HG03135 (cell line): Measurements from ENCODE around the gene ATP2B2.

Experiments
- ATAC-seq: cut with Tn5 transposase; IDR thresholded peaks from one replicate; pipeline ENCODE4 v1.9.1; 2021; ENCODE audit warnings: mild to moderate bottlenecking, moderate library complexity; ENCODE audit not compliant: unreplicated experiment

Gene ATP2B2

DNA sequence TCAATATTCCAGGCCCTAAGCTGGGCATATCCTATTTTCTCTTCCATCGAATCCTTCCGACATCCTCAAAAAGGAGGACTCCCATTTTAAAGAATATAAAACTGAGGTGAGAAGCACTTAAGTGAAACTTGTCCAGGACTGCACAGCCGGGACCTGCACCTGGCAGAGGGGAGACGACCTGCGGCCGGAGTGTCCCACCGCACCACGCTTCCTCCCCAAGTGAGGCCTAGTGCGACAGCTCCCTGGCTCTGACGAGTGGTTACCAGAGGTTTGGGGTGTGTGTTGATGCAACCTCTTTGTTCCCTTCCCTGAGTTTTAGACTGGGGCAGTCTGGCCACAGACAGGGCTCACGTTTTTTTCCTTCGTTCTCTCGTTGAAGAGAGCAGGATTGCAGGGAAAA lies 24.9 kb upstream of the ATP2B2 start:
- ATAC-seq, result no peak

- ATAC-seq, result no peak
Measured at GRCh38 chr3:10529809-10530208, 24.4 kb upstream of the ATP2B2 start.

DNA sequence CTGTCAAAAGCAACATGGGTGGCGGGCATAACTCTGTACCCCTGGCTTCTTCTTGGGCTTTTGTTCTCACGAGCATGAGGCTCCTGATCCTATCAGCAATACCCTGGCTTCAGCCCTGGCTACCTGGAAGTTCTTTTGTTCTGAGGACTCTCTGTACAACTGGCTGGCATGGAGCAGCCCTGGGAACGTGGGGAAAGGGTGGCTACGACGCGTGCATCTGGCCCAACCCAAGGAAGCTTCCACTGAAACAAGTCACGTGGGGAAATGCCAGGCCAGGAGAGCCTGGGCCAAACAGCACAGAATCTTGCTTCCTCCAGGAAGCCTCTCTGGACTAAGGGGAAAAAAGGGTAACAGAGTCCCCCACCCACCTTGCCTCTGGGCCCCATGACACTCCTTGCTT lies 22.7 kb upstream of the ATP2B2 start:
- no peak for ATAC-seq

DNA sequence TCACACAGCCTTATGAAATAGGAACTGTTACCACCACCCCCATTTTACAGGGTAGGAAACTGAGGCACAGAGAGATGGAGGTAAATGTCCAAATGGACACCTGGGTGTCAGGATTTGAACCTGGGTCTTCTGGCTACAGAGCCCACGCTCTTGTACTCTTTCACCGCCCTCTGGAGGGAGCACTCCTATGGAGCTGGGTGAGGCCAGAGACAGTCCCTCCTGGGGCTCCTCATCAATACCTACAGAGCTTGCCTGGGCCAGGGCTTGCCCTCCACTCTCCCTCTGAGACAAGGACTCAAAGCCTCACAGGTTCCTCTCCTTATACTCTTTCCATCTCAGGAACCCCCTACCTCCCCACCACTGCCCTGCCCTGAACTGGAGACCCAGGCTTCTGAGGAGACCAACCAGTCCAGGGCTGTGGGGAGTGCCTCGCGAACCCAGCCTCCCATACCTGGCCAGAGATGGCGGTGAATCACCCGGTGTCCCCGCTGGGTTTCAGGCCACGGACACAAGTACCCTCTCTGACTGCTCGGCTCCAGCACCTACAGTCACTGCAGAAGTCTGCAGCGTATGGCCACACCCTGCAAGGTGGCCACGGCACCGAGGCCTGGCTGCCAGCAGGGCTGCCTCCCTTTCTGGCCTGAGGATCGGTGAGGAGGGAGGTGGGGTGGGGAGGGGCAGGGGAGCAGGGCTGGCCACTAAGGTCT lies 22.1 kb upstream of the ATP2B2 start:
- ATAC-seq, result no peak

- ATAC-seq, result no peak
Measured at GRCh38 chr3:10526366-10526765, 21.0 kb upstream of the ATP2B2 start.

DNA sequence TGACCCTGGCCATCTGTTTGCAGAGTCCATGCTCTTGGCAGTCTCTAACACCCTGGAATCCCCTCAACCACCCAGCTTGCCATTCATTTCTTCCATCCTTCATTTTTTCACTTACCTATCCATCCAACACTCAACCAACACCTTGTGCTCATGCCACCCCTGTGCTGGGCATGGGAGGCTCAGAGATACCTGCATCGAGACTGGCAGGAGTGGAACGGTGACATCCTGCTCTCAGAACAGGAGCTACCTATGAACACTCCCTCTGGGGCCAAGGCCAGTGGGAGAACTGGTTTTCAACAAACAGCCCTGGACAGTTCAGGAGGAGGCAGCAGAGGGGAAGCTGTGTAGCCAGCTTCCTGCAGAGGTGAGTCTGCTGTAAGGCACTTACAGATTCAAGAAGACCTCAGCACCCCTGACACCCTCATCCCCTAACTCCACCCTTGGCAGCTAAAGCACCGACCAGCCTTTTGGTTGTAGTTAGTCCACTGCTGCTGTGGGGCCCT lies 19.5 kb upstream of the ATP2B2 start:
- no peak for ATAC-seq

DNA sequence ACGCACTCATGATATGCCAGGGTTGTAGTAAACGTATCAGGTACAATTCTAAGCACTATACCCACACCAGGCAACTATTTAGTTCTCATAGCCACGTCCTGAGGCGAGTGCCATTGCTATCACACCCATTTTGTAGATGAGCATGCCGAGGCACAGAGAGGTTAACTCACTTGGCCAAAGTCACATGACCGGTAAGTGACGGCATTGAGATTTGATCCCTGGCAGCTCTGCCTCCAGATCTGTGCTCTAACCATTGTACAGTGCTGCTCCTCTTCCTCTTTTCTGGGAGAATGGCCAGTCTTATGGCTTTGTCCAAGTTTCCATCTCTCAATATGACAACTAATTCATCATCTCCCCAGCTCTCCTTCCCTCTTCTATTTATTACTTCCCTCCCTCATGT lies 18.9 kb upstream of the ATP2B2 start:
- no peak for ATAC-seq

GRCh38 chr3:10523561-10523960 lies 18.2 kb upstream of the ATP2B2 start:
- ATAC-seq, result no peak

GRCh38 chr3:10522646-10523303 lies 17.4 kb upstream of the ATP2B2 start:
- ATAC-seq, result no peak

GRCh38 chr3:10521772-10522441 lies 16.5 kb upstream of the ATP2B2 start:
- no peak for ATAC-seq

GRCh38 chr3:10520072-10520471 lies 14.7 kb upstream of the ATP2B2 start:
- ATAC-seq, result no peak

GRCh38 chr3:10519236-10519635 lies 13.8 kb upstream of the ATP2B2 start:
- no peak for ATAC-seq

DNA sequence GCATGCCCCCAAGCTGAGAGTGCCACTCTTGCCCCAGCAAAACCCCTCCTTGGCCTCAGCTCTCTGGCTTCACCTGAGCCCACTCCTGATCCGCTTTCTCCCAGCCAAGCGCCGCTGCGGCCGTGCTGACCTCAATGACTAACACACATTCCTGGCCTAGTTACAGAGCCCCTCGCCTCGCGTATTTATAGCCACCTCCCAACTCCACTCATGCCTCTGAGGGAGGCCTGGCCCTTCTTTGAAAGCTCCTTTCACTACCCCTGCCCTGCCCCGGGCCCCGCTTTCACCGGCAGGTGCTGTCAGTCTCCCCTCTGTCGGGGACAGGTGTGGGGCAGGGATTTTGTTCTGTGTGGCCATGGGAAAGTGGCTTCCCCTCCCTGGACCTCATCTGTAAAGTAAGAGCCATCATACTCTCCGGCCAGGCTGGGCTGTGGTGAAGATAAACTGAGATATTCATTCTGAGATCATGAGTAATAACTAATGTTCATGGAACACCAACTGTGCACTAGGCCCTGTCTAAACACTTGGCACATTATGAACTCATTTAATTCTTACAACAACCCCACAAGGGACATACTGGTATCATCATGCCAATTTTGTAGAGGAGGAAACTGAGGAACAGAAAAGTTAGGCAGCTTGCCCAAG lies 13.2 kb upstream of the ATP2B2 start:
- no peak for ATAC-seq

DNA sequence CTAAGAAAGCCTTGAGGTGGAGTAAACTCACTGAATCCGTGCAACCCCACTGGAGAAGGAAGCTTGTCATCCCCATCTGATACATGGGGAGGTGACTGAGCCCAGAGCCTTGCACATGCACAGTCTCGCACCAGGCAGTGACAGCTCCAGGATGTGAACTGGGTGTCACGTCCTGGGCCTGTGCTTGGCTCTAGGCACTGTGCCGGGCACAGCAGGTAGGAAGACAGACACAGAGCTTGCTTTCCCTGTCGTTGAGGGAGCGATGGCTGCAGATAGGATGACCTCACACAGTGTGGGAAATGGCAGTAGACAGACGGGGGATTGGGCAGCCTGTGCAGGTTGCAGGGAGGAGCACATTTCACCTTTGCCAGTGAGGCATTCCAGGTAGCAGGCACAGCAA lies 12.2 kb upstream of the ATP2B2 start:
- ATAC-seq, result no peak

DNA sequence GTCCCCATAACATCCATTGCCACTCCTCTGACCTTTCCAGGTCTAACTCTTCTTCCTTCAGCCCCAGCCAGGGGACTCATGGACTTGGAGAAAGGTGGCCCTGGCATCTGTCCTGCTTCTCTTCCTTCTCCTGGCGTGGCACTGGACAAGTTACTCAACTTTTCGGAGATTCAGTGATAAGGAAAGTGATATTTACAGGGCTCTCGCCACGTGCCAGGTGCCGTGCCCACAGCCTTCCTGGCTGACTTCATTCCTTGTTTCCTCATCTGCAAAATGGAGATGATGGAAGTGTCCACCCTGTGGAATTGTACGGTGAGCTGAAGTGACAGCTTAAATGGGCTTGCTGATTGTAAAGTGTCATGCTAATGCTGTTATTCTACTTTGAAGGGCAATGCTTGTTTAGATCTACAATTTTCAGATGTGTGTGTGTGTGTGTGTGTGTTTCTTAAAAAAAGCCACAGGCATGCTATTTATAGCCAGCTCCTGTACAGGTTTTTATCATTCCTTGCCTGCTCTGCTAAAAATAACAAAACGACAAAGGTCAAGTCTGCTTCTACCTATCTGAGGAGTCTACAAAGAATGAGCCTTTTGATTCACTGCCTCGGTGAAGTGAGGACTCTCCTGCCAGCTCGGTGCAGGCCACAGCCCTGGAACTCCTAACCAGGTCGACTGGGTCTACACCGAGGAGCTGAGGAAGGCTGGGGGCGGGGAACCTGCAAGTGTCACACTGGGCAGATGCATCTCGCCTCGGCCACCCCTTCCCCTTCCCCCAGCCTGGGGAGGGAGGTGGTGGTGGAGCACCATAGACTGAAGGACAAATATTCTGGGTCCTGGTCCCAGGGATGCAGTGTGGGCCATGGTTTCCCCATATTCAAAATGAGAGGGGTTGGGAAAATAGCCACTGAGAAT lies 11.4 kb upstream of the ATP2B2 start:
- ATAC-seq, result no peak

- ATAC-seq, result no peak
Measured at GRCh38 chr3:10515884-10516495, 10.6 kb upstream of the ATP2B2 start.

- no peak for ATAC-seq
Measured at GRCh38 chr3:10515396-10515795, 10.0 kb upstream of the ATP2B2 start.

DNA sequence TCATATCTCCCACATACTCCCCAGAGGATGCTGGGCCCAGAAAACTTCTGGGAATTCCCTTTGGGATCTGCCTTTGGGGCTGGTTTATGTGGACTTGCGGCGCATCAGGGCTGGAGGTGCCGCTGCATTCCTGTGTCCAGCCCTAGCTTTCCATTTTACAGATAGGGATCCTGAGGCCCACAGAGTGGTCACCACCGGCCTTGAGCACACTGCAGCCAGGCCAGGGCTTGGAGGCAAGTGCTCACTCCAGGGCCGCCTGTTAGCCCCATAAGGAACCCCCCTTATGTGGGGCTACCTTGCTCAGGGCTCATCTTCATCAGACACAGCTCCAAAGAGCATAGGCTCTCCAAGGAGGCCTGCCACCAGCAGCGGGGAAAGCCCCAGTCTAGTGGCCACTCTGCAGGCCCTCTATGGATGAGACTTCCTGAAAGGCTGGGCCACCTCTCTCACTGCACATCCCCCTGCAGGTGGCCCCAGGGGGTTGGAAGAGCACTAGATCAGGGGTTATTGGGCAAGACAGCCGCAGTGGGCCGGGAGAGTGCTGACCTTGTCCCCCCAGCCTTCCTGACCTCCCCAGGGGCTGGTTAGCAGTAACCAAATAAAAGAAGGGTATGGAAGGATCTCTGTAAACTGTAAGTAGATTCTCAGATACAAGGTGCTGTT lies 9.2 kb upstream of the ATP2B2 start:
- no peak for ATAC-seq

DNA sequence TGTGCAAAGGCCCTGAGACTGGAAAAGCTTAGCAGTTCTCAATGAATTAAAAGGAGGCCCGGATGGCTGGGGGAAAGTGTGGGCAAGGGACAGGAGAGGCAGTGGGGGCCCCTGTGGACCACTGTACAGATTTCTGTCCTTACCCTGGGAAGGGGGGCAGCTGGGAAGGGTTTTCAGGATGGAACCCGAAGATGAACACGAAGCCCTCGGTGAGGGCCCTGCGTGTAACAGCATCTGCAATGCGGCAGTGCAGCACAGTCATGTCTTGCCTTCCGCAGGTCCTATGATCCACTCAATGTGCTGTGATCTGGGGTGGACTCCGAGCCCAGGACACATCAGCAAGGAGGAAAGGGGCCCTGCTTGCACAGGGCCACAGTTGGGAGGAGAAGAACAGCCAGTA lies 7.9 kb upstream of the ATP2B2 start:
- ATAC-seq, result no peak

GRCh38 chr3:10512687-10513086 lies 7.3 kb upstream of the ATP2B2 start:
- ATAC-seq, result no peak
